GM12892 (cell line): Measurements from ENCODE around the gene VPS4A.

Experiments used
- POLR2A ChIP-seq: IDR thresholded peaks from 2 replicates; pipeline ENCODE4 v1.6.1; 2011; ENCODE audit warnings: low read depth, low read length, control low read depth
- POLR2AphosphoS5 ChIP-seq: IDR thresholded peaks from 2 replicates; pipeline ENCODE4 v1.6.1; 2011; ENCODE audit warnings: low read depth, low read length, control low read depth
- TAF1 ChIP-seq: IDR thresholded peaks from 2 replicates; pipeline ENCODE4 v1.6.1; 2011; ENCODE audit warnings: low read depth, mild to moderate bottlenecking, control low read depth, low read length, borderline replicate concordance

DNA sequence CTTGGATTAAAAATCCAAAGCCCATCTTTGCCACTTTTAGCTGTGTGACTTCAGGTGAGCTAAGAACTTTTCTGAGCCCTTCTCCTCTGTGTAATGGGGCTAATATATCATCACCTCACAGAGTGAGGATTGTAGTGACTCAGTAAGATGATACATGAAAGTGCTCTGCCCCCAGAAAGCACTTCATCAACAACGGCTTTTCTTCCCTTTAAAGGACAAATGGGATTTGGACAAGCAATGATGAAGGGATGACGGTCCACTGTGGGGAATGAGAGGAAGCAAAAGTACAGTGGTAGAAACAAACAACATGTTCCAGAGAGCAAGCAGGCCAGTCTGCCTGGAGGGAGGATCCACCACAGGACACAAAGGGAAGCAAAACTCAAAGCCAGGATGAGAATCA is 54.8 kb downstream of the VPS4A start:
- TF ChIP-seq POLR2AphosphoS5 (no peak), TAF1 (no peak), POLR2A (no peak)
